ENCODE data around the gene ALDH1A1.

The ALDH1A1 gene

GRCh38 chr9:72952914-72953313, at the start of gene ALDH1A1:
Gene ALDH1A1 (minus strand): TSS chr9:72953053. CDS start chr9:72953000, 53 bp downstream.
- no peak for DNase-seq (ENCODE audit: low spot score)

DNA sequence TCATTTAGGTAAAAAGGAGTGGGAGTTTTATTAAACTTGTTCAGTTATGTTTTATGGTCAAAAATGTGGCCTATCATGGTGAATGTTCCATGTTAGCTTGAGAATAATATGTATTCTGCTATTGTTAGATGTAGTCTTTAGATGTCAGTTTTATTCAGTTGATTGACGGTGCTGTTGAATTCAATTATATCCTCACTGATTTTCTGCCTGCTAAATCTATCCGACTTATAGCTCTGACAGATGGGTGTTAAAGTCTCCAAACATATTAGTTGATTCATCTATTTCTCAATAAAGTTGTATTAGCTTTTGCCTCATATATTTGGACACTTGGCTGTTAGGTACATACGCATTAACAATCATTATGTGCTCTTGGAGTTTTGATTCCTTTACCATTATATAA, 49.0 kb upstream of the ALDH1A1 start:
- DNase-seq (ENCODE audit: low spot score): no peak

GRCh38 chr9:72998363-72998762, 45.5 kb upstream of the ALDH1A1 start:
- no peak for DNase-seq (ENCODE audit: low spot score)

DNA sequence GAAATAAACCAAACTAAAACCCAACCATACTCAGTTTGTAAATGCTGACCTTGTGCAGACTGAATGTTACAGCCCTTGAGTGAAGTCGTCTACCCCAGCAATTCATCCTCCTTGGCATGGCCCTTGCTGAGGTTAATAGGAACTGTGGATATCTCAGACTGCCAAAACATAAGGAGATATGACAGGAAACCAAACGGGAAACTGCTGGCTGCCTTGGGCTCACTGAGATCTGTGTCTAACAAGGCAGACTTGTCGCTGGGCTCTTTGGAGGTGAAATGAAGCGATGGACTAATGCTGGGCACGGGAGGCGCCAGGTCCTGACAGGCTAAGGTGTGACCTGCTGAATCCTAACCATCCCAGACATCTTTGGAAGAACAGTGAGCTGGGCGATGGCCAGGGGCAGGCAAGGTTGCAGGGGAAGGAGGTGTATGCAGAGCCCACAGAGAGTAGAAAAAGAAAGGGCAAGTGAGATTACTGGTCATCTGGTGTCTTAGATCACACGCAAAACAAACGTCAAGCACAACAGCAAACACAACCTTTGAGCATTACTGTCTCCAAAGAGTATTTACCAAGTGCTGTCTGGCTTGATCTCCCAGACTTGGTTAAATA, 44.6 kb upstream of the ALDH1A1 start:
- no peak for DNase-seq (ENCODE audit: low spot score)

- DNase-seq (ENCODE audit: low spot score): no peak
These were observed 43.9 kb upstream of the ALDH1A1 start for GRCh38 chr9:72996684-72997314.

- DNase-seq (ENCODE audit: low spot score): no peak
These were observed 43.3 kb upstream of the ALDH1A1 start for GRCh38 chr9:72996114-72996513.

GRCh38 chr9:72995131-72996024, 42.5 kb upstream of the ALDH1A1 start:
- DNase-seq (ENCODE audit: low spot score): no peak

DNA sequence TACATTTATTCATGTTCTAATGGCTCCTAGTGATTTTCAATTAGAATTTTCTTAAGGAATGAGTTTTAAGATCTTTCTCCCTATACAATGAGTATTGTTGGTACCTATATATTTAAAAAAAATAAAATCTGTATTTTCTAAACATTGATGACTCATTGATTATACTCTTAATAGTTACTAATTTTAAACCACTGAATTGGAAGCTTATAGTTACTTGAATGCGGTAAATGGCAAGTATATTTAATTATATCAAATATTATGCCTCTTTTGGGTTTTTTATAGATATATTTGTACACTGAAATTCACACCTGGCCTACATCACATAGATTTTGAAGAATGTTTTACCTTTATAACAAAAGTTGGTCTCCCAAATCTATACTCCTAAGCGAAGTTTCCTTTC, 38.9 kb upstream of the ALDH1A1 start:
- DNase-seq (ENCODE audit: low spot score): no peak

DNA sequence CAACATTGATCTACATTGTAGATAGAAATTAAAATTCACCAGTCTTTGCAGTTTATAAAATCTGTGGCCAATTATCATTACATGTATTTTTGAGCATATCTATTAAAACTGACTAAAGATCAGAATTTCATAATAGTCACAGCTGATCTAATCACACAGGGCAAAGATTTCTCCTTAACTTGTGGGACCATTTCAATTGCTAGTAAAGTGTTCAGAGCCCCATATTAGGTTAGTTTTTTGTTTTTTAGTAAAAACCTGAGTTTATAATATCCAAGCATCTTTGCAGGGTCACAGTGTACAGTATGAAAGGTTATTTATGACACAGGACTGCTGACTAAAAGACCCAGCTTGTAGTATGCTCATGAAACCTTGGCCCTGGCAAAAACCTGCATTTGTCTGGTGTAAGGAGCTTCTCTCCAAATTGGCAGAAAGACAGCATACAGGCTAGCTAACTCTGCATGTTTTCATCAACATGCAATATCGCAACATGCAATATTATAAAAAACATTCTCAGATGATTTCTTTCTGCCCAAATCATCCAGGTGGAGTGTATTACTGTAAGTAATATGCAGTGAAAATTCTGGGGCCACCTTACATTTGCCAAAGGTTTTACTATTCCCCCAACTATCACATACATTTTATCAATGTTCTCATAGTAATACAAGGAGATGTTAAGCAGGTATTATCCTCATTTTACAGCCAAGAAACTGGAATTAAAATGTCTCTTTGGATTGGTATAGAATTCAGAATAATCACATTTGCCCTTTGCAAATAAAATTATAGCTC, 37.7 kb upstream of the ALDH1A1 start:
- DNase-seq (ENCODE audit: low spot score): no peak

GRCh38 chr9:72986522-72987116, 33.8 kb upstream of the ALDH1A1 start:
- DNase-seq (ENCODE audit: low spot score): no peak

DNA sequence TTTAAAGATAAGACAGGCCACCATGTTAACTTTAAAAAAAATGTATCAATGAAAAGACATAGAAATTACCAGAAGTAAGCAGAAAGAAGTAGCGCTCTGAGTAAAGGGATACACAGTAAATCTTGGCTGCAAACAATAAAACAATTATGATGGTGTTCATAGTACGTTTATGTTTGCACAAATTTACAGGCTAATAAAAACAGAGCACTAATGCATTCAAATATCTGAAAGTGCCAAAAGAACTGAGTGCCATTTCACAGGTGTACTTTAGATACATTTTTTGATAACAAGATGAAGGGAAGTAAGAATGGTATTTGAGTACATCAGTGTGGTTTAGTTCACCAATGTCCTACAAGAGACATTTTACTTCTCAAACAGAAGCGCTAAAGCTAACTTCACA, 32.9 kb upstream of the ALDH1A1 start:
- DNase-seq (ENCODE audit: low spot score): no peak

- DNase-seq (ENCODE audit: low spot score): no peak
These were observed 32.1 kb upstream of the ALDH1A1 start for GRCh38 chr9:72984991-72985390.

GRCh38 chr9:72984226-72984947, 31.5 kb upstream of the ALDH1A1 start:
- no peak for DNase-seq (ENCODE audit: low spot score)

- no peak for DNase-seq (ENCODE audit: low spot score)
These were observed 30.8 kb upstream of the ALDH1A1 start for GRCh38 chr9:72983512-72984225.

- DNase-seq (ENCODE audit: low spot score): no peak
These were observed 30.2 kb upstream of the ALDH1A1 start for GRCh38 chr9:72983056-72983455.

DNA sequence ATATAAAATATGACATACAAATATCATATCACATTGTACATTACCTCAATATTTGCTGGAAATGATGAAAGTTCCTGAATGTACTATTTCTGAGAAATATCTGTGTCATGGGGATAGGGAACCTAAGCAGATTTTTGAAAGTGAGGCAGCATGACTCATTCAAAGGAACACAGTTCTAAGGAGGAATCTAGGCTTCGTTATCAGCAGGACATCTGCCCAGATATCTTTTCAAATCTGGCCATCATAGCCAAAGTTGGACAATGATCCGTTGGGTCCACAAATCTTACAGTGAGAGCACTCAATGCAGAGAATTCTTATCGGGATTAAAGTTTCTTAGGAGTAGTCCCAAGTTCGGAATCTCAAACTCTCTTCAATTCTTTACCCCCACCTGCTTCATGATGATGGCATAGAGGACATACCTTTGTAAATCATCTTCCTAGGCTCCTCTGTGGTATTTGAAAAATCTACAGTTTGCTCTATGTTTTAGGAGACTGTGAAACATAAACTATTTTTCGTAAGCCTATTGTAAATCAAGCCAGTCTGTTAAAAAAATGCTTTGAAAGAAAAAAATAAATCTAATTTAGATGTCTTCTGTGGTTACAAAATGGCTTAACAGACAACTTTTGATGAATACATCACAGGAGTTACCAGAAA, 29.4 kb upstream of the ALDH1A1 start:
- no peak for DNase-seq (ENCODE audit: low spot score)

- no peak for DNase-seq (ENCODE audit: low spot score)
These were observed 28.6 kb upstream of the ALDH1A1 start for GRCh38 chr9:72981433-72981832.

GRCh38 chr9:72980600-72981265, 27.9 kb upstream of the ALDH1A1 start:
- no peak for DNase-seq (ENCODE audit: low spot score)

GRCh38 chr9:72980183-72980582, 27.3 kb upstream of the ALDH1A1 start:
- DNase-seq (ENCODE audit: low spot score): no peak

Data from D341Med (cell line).